CD8-positive, alpha-beta memory T cell (primary cell): ENCODE results near the gene IFNL3. TPM values are rescaled to one million over a fixed set of nuclear protein-coding genes. Genes with fewer than 3 reads are reported as not detected.

Source experiments
- CTCF ChIA-PET: fragments of 350-600 bp; sonication (Branson Sonifier 250); formaldehyde crosslinking; loops from one replicate; lab custom pipeline; 2021; ENCODE audit warnings: antibody characterized with exemption; lab: Charles Lee
- POLR2A ChIA-PET: fragments of 350-600 bp; sonication (Branson Sonifier 250); formaldehyde crosslinking; loops from one replicate; lab custom pipeline; 2021; ENCODE audit warnings: antibody characterized with exemption; lab: Charles Lee
- DNase-seq, 5 donors: peaks; one replicate each; pipeline versions ENCODE4 v3.0.0 to v3.0.0-alpha.2; 2020 to 2022; ENCODE audit warnings: mixed read lengths in 1 of 5
- H3K27ac ChIP-seq: one replicate; pipeline ENCODE4 v1.7.0; 2013; ENCODE audit warnings: low read depth, mild to moderate bottlenecking, low read length, moderate library complexity
- H3K27me3 ChIP-seq: 2 replicates; pipeline ENCODE4 v1.7.0; 2013; ENCODE audit warnings: low read length, mild to moderate bottlenecking; ENCODE audit not compliant: insufficient read depth, poor library complexity, severe bottlenecking
- H3K36me3 ChIP-seq: 2 replicates; pipeline ENCODE4 v1.7.0; 2013; ENCODE audit warnings: mild to moderate bottlenecking, low read length, moderate library complexity; ENCODE audit not compliant: insufficient read depth
- H3K4me1 ChIP-seq: 2 replicates; pipeline ENCODE4 v1.7.0; 2013; ENCODE audit warnings: mild to moderate bottlenecking, low read length, moderate library complexity; ENCODE audit not compliant: insufficient read depth
- H3K4me3 ChIP-seq: 2 replicates; pipeline ENCODE4 v1.7.0; 2013; ENCODE audit warnings: mild to moderate bottlenecking, low read length
- H3K9me3 ChIP-seq: 2 replicates; pipeline ENCODE4 v1.7.0; 2013; ENCODE audit warnings: mild to moderate bottlenecking, low read length
- H3K27ac Mint-ChIP-seq, 8 donors: one replicate each; pipeline ENCODE4 v1.8.0; 2020 to 2021; ENCODE audit warnings: mixed read lengths in 8 of 8, mild to moderate bottlenecking in 6 of 8, inconsistent platforms in 3 of 8, moderate library complexity in 3 of 8
- H3K27me3 Mint-ChIP-seq, 2 donors: one replicate each; pipeline ENCODE4 v1.8.0; 2020 to 2021; ENCODE audit warnings: mixed read lengths in 2 of 2, mild to moderate bottlenecking in 1 of 2, moderate library complexity in 1 of 2
- H3K36me3 Mint-ChIP-seq, 3 donors: one replicate each; pipeline ENCODE4 v1.8.0; 2020 to 2021; ENCODE audit warnings: mixed read lengths in 3 of 3, inconsistent platforms in 1 of 3, mild to moderate bottlenecking in 1 of 3
- H3K4me1 Mint-ChIP-seq, 3 donors: one replicate each; pipeline ENCODE4 v1.8.0; 2020 to 2021; ENCODE audit warnings: mixed read lengths in 3 of 3, inconsistent platforms in 1 of 3, mild to moderate bottlenecking in 1 of 3
- H3K4me3 Mint-ChIP-seq, 7 donors: one replicate each; pipeline ENCODE4 v1.8.0; 2020 to 2021; ENCODE audit warnings: mixed read lengths in 7 of 7, mild to moderate bottlenecking in 6 of 7, moderate library complexity in 4 of 7, inconsistent platforms in 2 of 7
- H3K9me3 Mint-ChIP-seq, 5 donors: one replicate each; pipeline ENCODE4 v1.8.0; 2020 to 2022; ENCODE audit warnings: mixed read lengths in 5 of 5, mild to moderate bottlenecking in 3 of 5, moderate library complexity in 2 of 5, inconsistent platforms in 1 of 5
- polyA plus RNA-seq: library from polyadenylated mRNA; unstranded; fragments of 300-500 nt; fragmentation: Illumina TruSeq; gene quantifications from one replicate; pipeline ENCODE4 v1.2.3, GENCODE V29; 2021
- total RNA-seq, 2 experiments: library from RNA; stranded (reverse); gene quantifications; one replicate each; pipeline ENCODE4 v1.2.3, GENCODE V29; 2021

Gene IFNL3
- total and polyA plus RNA-seq, 3 experiments from 2014 or later, result not detected

DNA sequence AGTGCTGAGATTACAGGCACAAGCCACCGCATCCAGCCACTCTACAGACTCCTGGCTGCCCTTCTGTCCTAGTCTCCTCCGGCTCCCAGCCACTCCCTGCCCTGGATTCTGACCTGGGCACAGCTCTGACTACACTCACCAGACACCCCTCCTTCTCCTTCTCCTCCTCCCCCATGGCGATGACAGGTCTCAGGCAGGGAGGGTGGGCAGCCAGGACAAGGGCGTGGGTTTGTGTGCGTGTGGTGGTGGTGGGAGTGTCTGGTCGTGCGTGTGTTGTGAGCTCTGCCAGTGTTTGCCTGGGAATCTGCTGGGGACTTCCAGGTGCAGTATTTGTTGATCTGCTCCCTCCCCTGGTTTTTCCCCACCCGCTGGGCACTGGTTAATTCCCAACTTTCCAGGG is 51.0 kb downstream of the IFNL3 start:
- no peaks in the 10 kb centered on the region for H3K36me3 ChIP-seq
- H3K4me3 ChIP-seq, result no peak overlapping the region
- peak overlapping the region in 1 of 8 donors; percentile 68 for H3K27ac Mint-ChIP-seq
- ChIA-PET CTCF (no interaction called here), POLR2A (no interaction called here)
- peaks cover 23% of the 10 kb centered on the region for H3K27me3 ChIP-seq
- H3K9me3 Mint-ChIP-seq, result no peaks in the 10 kb centered on the region
- H3K27me3 Mint-ChIP-seq, result peaks cover 31 to 67% of the 10 kb centered on the region in 2 donors
- no peak overlapping the region for H3K4me3 Mint-ChIP-seq
- H3K4me1 ChIP-seq, result peaks cover 19% of the 10 kb centered on the region
- H3K27ac ChIP-seq, result no peak overlapping the region
- no peaks in the 10 kb centered on the region for H3K9me3 ChIP-seq
- peaks cover 0 to 1% (median 0%) of the 10 kb centered on the region in 3 donors for H3K36me3 Mint-ChIP-seq
- DNase-seq, result no peak
- H3K4me1 Mint-ChIP-seq, result peaks cover 24 to 26% (median 24%) of the 10 kb centered on the region in 3 donors

Other genes starting within 250 kb of the IFNL3 start
- under 1 TPM; 0.37 to 0.80 TPM for gene FBXO27, start 212.5 kb downstream of the IFNL3 start, total RNA-seq
- 0.64 TPM for gene FBXO27, start 212.5 kb downstream of the IFNL3 start, polyA plus RNA-seq
- gene ACP7, start 160.6 kb downstream of the IFNL3 start, total RNA-seq, result not detected
- gene ACP7, start 160.6 kb downstream of the IFNL3 start, polyA plus RNA-seq, result 0.22 TPM
- 10 to 100 TPM; 21.3 to 21.8 TPM for gene PAK4, start 119.2 kb downstream of the IFNL3 start, total RNA-seq
- 1.8 TPM for gene PAK4, start 119.2 kb downstream of the IFNL3 start, polyA plus RNA-seq
- gene NCCRP1, start 48.0 kb downstream of the IFNL3 start, total RNA-seq, result not detected
- not detected for gene NCCRP1, start 48.0 kb downstream of the IFNL3 start, polyA plus RNA-seq
- not detected for gene SYCN, start 40.7 kb downstream of the IFNL3 start, total RNA-seq
- gene SYCN, start 40.7 kb downstream of the IFNL3 start, polyA plus RNA-seq, result not detected
- under 1 TPM in 1 of 2 experiments, not detected in 1; 0.31 TPM for gene IFNL4, start 3.9 kb upstream of the IFNL3 start, total RNA-seq
- not detected for gene IFNL4, start 3.9 kb upstream of the IFNL3 start, polyA plus RNA-seq
- gene IFNL2, start 23.4 kb upstream of the IFNL3 start, total RNA-seq, result not detected
- not detected for gene IFNL2, start 23.4 kb upstream of the IFNL3 start, polyA plus RNA-seq
- not detected for gene IFNL1, start 51.4 kb upstream of the IFNL3 start, total RNA-seq
- 4.6 TPM for gene IFNL1, start 51.4 kb upstream of the IFNL3 start, polyA plus RNA-seq
- gene LRFN1, start 75.9 kb upstream of the IFNL3 start, total RNA-seq, result 1 to 10 TPM; 4.3 to 4.9 TPM
- 6.7 TPM for gene LRFN1, start 75.9 kb upstream of the IFNL3 start, polyA plus RNA-seq
- 100 to 1,000 TPM; 246 to 247 TPM for gene GMFG, start 91.0 kb upstream of the IFNL3 start, total RNA-seq
- gene GMFG, start 91.0 kb upstream of the IFNL3 start, polyA plus RNA-seq, result 1,052 TPM
- 10 to 100 TPM; 54.3 to 55.6 TPM for gene SAMD4B, start 97.4 kb upstream of the IFNL3 start, total RNA-seq
- 18.7 TPM for gene SAMD4B, start 97.4 kb upstream of the IFNL3 start, polyA plus RNA-seq
- gene PAF1, start 146.1 kb upstream of the IFNL3 start, total RNA-seq, result 10 to 100 TPM; 44.6 to 46.9 TPM
- 50.2 TPM for gene PAF1, start 146.1 kb upstream of the IFNL3 start, polyA plus RNA-seq
- 10 to 100 TPM; 39.3 to 39.6 TPM for gene MED29, start 146.4 kb upstream of the IFNL3 start, total RNA-seq
- gene MED29, start 146.4 kb upstream of the IFNL3 start, polyA plus RNA-seq, result 56.8 TPM
- 10 to 100 TPM; 32.8 to 36.4 TPM for gene ZFP36, start 161.8 kb upstream of the IFNL3 start, total RNA-seq
- 355 TPM for gene ZFP36, start 161.8 kb upstream of the IFNL3 start, polyA plus RNA-seq
- 10 to 100 TPM; 35.2 to 36.4 TPM for gene PLEKHG2, start 167.7 kb upstream of the IFNL3 start, total RNA-seq
- 4.0 TPM for gene PLEKHG2, start 167.7 kb upstream of the IFNL3 start, polyA plus RNA-seq
- gene RPS16, start 190.9 kb upstream of the IFNL3 start, total RNA-seq, result 1,000 to 10,000 TPM; 2,654 to 2,668 TPM
- 1,795 TPM for gene RPS16, start 190.9 kb upstream of the IFNL3 start, polyA plus RNA-seq
- gene SUPT5H, start 200.6 kb upstream of the IFNL3 start, total RNA-seq, result 100 to 1,000 TPM; 190 to 196 TPM
- gene SUPT5H, start 200.6 kb upstream of the IFNL3 start, polyA plus RNA-seq, result 115 TPM
- 100 to 1,000 TPM; 131 to 137 TPM for gene TIMM50, start 235.8 kb upstream of the IFNL3 start, total RNA-seq
- gene TIMM50, start 235.8 kb upstream of the IFNL3 start, polyA plus RNA-seq, result 47.3 TPM